IMR-90 (cell line): ENCODE data around the gene JAKMIP2. TPM values are rescaled to one million over a fixed set of nuclear protein-coding genes. Genes with fewer than 3 reads are reported as not detected.
A peak's percentile ranks its signal among the peaks of the same experiment; 100 is the strongest.

Experiments used
- ATAC-seq: fragments of 200-7000 bp; cut with Tn5 transposase; 2 replicates; pipeline ENCODE4 v1.9.1; 2020; ENCODE audit warnings: low read depth, mild to moderate bottlenecking, moderate library complexity
- BruUV-seq: library from RNA; stranded (reverse); fragments of 400-500 nt; replicated peaks from 2 replicates; lab custom pipeline; 2021; lab: Mats Ljungman, UMichigan
- CTCF ChIA-PET: fragments of 300-600 bp; formaldehyde crosslinking; extraction: SDS; loops from one replicate; lab custom pipeline; 2021; ENCODE audit warnings: antibody characterized with exemption; lab: Yijun Ruan, JAX
- POLR2A ChIA-PET: fragments of 300-600 bp; sonication (Branson Sonifier 250); formaldehyde crosslinking; loops from one replicate; lab custom pipeline; 2022; ENCODE audit warnings: antibody characterized with exemption; ENCODE audit not compliant: unreplicated experiment; lab: Charles Lee
- DNase-seq: peaks from one replicate; pipeline ENCODE4 v3.0.0; 2013
- H2AFZ ChIP-seq: replicated peaks from 2 replicates; pipeline ENCODE3; 2013; ENCODE audit warnings: low read length, mild to moderate bottlenecking; ENCODE audit not compliant: poor library complexity
- H2AK5ac ChIP-seq: 2 replicates; pipeline ENCODE4 v1.6.1; 2013; ENCODE audit warnings: low read depth, low read length, inconsistent platforms
- H2AK9ac ChIP-seq: replicated peaks from 2 replicates; pipeline ENCODE3; 2013; ENCODE audit warnings: mild to moderate bottlenecking, low read depth, low read length, moderate library complexity; ENCODE audit not compliant: poor library complexity
- H2BK120ac ChIP-seq: 2 replicates; pipeline ENCODE4 v1.6.1; 2013; ENCODE audit warnings: low read depth, low read length, inconsistent platforms
- H2BK15ac ChIP-seq: 3 replicates; pipeline ENCODE4 v1.6.1; 2013; ENCODE audit warnings: low read depth, low read length, inconsistent platforms
- H2BK20ac ChIP-seq: 2 replicates; pipeline ENCODE4 v1.6.1; 2013; ENCODE audit warnings: low read depth, mild to moderate bottlenecking, inconsistent platforms, low read length, moderate library complexity
- H2BK5ac ChIP-seq: 2 replicates; pipeline ENCODE4 v1.6.1; 2013; ENCODE audit warnings: mild to moderate bottlenecking, low read depth, low read length, inconsistent platforms; ENCODE audit not compliant: poor library complexity, severe bottlenecking
- H3K14ac ChIP-seq: replicated peaks from 2 replicates; pipeline ENCODE4 v1.6.1; 2013; ENCODE audit warnings: low read depth, low read length, inconsistent platforms
- H3K18ac ChIP-seq: 2 replicates; pipeline ENCODE4 v1.6.1; 2013; ENCODE audit warnings: low read depth, low read length, control low read depth
- H3K23ac ChIP-seq: 2 replicates; pipeline ENCODE4 v1.6.1; 2013; ENCODE audit warnings: low read depth, low read length, inconsistent platforms
- H3K27ac ChIP-seq: 2 replicates; pipeline ENCODE4 v1.5.1; 2013; ENCODE audit warnings: mild to moderate bottlenecking, control low read depth, low read length; ENCODE audit not compliant: insufficient read depth
- H3K27me3 ChIP-seq: 2 replicates; pipeline ENCODE4 v1.6.1; 2013; ENCODE audit warnings: low read length; ENCODE audit not compliant: control insufficient read depth, insufficient read depth
- H3K36me3 ChIP-seq: 2 replicates; pipeline ENCODE4 v1.6.1; 2013; ENCODE audit warnings: low read length, mixed read lengths; ENCODE audit not compliant: control insufficient read depth, insufficient read depth
- H3K4ac ChIP-seq: 2 replicates; pipeline ENCODE4 v1.6.1; 2013; ENCODE audit warnings: low read depth, low read length, inconsistent platforms
- H3K4me1 ChIP-seq: 2 replicates; pipeline ENCODE4 v1.6.1; 2013; ENCODE audit warnings: low read length, mixed read lengths; ENCODE audit not compliant: control insufficient read depth, insufficient read depth
- H3K4me2 ChIP-seq: 2 replicates; pipeline ENCODE4 v1.6.1; 2013; ENCODE audit warnings: low read depth, mild to moderate bottlenecking, control low read depth, low read length, moderate library complexity
- H3K4me3 ChIP-seq: 2 replicates; pipeline ENCODE4 v1.5.1; 2013; ENCODE audit warnings: low read depth, mild to moderate bottlenecking, control low read depth, low read length, moderate library complexity; ENCODE audit not compliant: insufficient read depth
- H3K56ac ChIP-seq: 2 replicates; pipeline ENCODE4 v1.6.1; 2013; ENCODE audit warnings: low read length, inconsistent platforms; ENCODE audit not compliant: insufficient read depth; ENCODE audit errors: extremely low read depth
- H3K79me1 ChIP-seq, 2 experiments: 2 replicates each; pipeline ENCODE4 v1.6.1; 2013; ENCODE audit warnings: low read length in 2 of 2, inconsistent platforms in 1 of 2, low read depth in 1 of 2
- H3K9ac ChIP-seq: 2 replicates; pipeline ENCODE4 v1.6.1; 2013; ENCODE audit warnings: low read depth, low read length, control low read depth
- H3K9me1 ChIP-seq: 2 replicates; pipeline ENCODE4 v1.6.1; 2013; ENCODE audit warnings: low read length, inconsistent platforms; ENCODE audit not compliant: insufficient read depth
- H3K9me3 ChIP-seq: 2 replicates; pipeline ENCODE4 v1.6.1; 2013; ENCODE audit warnings: low read length; ENCODE audit not compliant: control insufficient read depth, insufficient read depth
- H4K20me1 ChIP-seq: 2 replicates; pipeline ENCODE4 v1.6.1; 2013; ENCODE audit warnings: low read length, inconsistent platforms; ENCODE audit not compliant: insufficient read depth
- H4K5ac ChIP-seq: 2 replicates; pipeline ENCODE4 v1.6.1; 2013; ENCODE audit warnings: mild to moderate bottlenecking, low read depth, low read length, control low read depth
- H4K8ac ChIP-seq, 2 experiments: 2 replicates each; pipeline ENCODE4 v1.6.1; 2013; ENCODE audit warnings: low read depth in 2 of 2, low read length in 2 of 2, control low read depth in 1 of 2, inconsistent platforms in 1 of 2
- H4K91ac ChIP-seq: 2 replicates; pipeline ENCODE4 v1.6.1; 2013; ENCODE audit warnings: low read depth, low read length, inconsistent platforms; ENCODE audit not compliant: insufficient read depth
- CEBPB ChIP-seq: IDR thresholded peaks from 2 replicates; pipeline ENCODE4 v1.6.1; 2012; ENCODE audit warnings: low read depth, low read length, improper control_type of control experiment
- RCOR1 ChIP-seq: IDR thresholded peaks from 2 replicates; pipeline ENCODE4 v1.6.1; 2012; ENCODE audit warnings: mild to moderate bottlenecking, low read length, improper control_type of control experiment; ENCODE audit not compliant: insufficient replicate concordance
- WGBS, 2 experiments: methylation state at CpG; one replicate each; pipeline versions ENCODE4 v1.1.5 to v1.1.7; 2013; ENCODE audit warnings: missing lambda C conversion rate in 2 of 2; ENCODE audit not compliant: insufficient read length in 1 of 2; ENCODE audit errors: extremely low coverage in 2 of 2; 5-methylcytosine and 5-hydroxymethylcytosine counted together
- dilution Hi-C: fragments of 300-500 bp; cut with HindIII; formaldehyde crosslinking; loops from one replicate; pipeline ENCODE4 v1.14.3; 2018; ENCODE audit warnings: low sequenced_read_pairs; ENCODE audit not compliant: unreplicated experiment
- in situ Hi-C: fragments of 300-500 bp; cut with MboI; formaldehyde crosslinking; loops from 3 replicates; pipeline ENCODE4 v1.14.3; 2019; ENCODE audit warnings: low sequenced_read_pairs, inconsistent platforms, mixed read lengths
- intact Hi-C: fragments of 100-400 bp; cut with micrococcal nuclease; formaldehyde crosslinking; loops from 2 replicates; pipeline ENCODE4 v1.10.0; 2022
- polyA plus RNA-seq, 3 experiments: library from polyadenylated mRNA; depleted of rRNA; stranded (reverse); fragments of >200 nt; gene quantifications; 2 replicates each; pipeline ENCODE4 v1.2.3, GENCODE V29; 2012; ENCODE audit warnings: low replicate concordance in 1 of 3
- total RNA-seq: library from RNA; depleted of rRNA; stranded (reverse); fragments of >200 nt; gene quantifications from 2 replicates; pipeline ENCODE4 v1.2.3, GENCODE V29; 2012

JAKMIP2 gene
- total and polyA plus RNA-seq, 2 of the 4 experiments (the other 2 are of a cell fraction), result under 0.01 TPM; not detected in 1

DNA sequence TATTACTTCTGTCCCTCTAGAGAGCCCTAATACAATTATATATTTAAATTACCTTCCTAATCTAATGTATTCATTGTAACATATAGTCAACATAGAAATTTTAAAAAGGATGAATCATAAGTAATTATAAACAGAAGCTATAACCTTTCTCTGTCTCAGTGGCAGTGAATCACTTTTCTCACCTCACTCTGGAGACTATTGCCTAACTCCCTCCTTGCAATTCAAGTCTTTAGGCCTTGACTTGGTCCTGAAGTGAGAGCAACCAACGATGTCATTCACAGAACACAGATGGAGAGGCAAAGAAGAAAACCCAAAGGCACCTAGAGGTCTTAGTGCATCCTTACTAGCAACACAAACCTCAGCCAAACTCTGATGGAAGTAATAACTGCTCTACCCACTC is 139.4 kb downstream of the JAKMIP2 start:
- no peak overlapping the region for H3K27ac ChIP-seq
- no peak overlapping the region for H3K4me2 ChIP-seq
- intact Hi-C loops (no loop called here), in situ Hi-C loops (no loop called here), dilution Hi-C loops (no loop called here)
- WGBS, 2 experiments, result 40% methylated on average over 1 of the region's 1 CpG; no CpG with 5 or more reads in 1 of the 2 experiments
- no peak overlapping the region for H4K5ac ChIP-seq
- H3K4ac ChIP-seq, result no peak overlapping the region
- H2AFZ ChIP-seq, result no peak overlapping the region
- DNase-seq (peak; percentile 1), ATAC-seq (no peak)
- no peak overlapping the region for H4K8ac ChIP-seq
- POLR2A ChIA-PET, result no interaction called here
- H3K79me1 ChIP-seq, result no peaks in the 10 kb centered on the region
- H3K14ac ChIP-seq, result no peak overlapping the region
- H2BK20ac ChIP-seq, result no peak overlapping the region
- no peak overlapping the region for H2BK120ac ChIP-seq
- H3K9ac ChIP-seq, result no peak overlapping the region
- no peak overlapping the region for H3K23ac ChIP-seq
- H3K27me3 ChIP-seq, result no peaks in the 10 kb centered on the region; the same call in 1 of the 2 replicates
- H3K9me3 ChIP-seq, result no peaks in the 10 kb centered on the region
- no TSS peak for BruUV-seq
- H3K4me3 ChIP-seq, result no peak overlapping the region
- H2BK5ac ChIP-seq, result no peak overlapping the region
- no peaks in the 10 kb centered on the region for H4K20me1 ChIP-seq
- CTCF ChIA-PET, result no interaction called here
- no peak overlapping the region for H4K91ac ChIP-seq
- no peak overlapping the region for H2BK15ac ChIP-seq
- no peaks in the 10 kb centered on the region for H3K36me3 ChIP-seq
- no peak for TF ChIP-seq RCOR1
- 0 out of 2 replicates have a peak, but pooled peaks have one; percentile 6 for TF ChIP-seq CEBPB
- no peak overlapping the region for H3K56ac ChIP-seq
- H3K9me1 ChIP-seq, result no peaks in the 10 kb centered on the region
- no peak overlapping the region for H2AK5ac ChIP-seq
- H2AK9ac ChIP-seq, result no peak overlapping the region
- H3K18ac ChIP-seq, result no peak overlapping the region
- no peaks in the 10 kb centered on the region for H3K4me1 ChIP-seq
